ENCODE measurements around the gene LSM7.
"Not testable (repeated sequence)": the region's sequence is repeated elsewhere in the genome, so short reads cannot be mapped to it uniquely, and the experiment has no call there.

The LSM7 gene

GRCh38 chr19:2354670-2355069 is 26.3 kb upstream of the LSM7 start:
- DNase-seq: no peak

GRCh38 chr19:2353887-2354592 is 25.7 kb upstream of the LSM7 start:
- no peak for DNase-seq

- no peak for DNase-seq
These were observed 24.9 kb upstream of the LSM7 start for GRCh38 chr19:2353159-2353886.

GRCh38 chr19:2352121-2352520 is 23.7 kb upstream of the LSM7 start:
- no peak for DNase-seq

GRCh38 chr19:2351591-2351990 is 23.2 kb upstream of the LSM7 start:
- no peak for DNase-seq

GRCh38 chr19:2350656-2351055 is 22.3 kb upstream of the LSM7 start:
- no peak for DNase-seq

- not testable (repeated sequence) for DNase-seq
These were observed 21.4 kb upstream of the LSM7 start for GRCh38 chr19:2349818-2350217.

GRCh38 chr19:2345794-2346663 is 17.6 kb upstream of the LSM7 start:
- no peak for DNase-seq

- DNase-seq: no peak
These were observed 16.7 kb upstream of the LSM7 start for GRCh38 chr19:2345076-2345475.

GRCh38 chr19:2344381-2344870 is 16.0 kb upstream of the LSM7 start:
- no peak for DNase-seq

- no peak for DNase-seq
These were observed 15.1 kb upstream of the LSM7 start for GRCh38 chr19:2343289-2343982.

- DNase-seq: no peak
These were observed 14.4 kb upstream of the LSM7 start for GRCh38 chr19:2342656-2343288.

- no peak for DNase-seq
These were observed 13.6 kb upstream of the LSM7 start for GRCh38 chr19:2341982-2342381.

- DNase-seq: no peak
These were observed 12.9 kb upstream of the LSM7 start for GRCh38 chr19:2341244-2341751.

- no peak for DNase-seq
These were observed 12.3 kb upstream of the LSM7 start for GRCh38 chr19:2340496-2341243.

GRCh38 chr19:2339644-2340310 is 11.4 kb upstream of the LSM7 start:
- no peak for DNase-seq

- no peak for DNase-seq
These were observed 10.6 kb upstream of the LSM7 start for GRCh38 chr19:2338751-2339643.

- DNase-seq: no peak
These were observed 9.7 kb upstream of the LSM7 start for GRCh38 chr19:2338055-2338615.

GRCh38 chr19:2337329-2337707 is 8.9 kb upstream of the LSM7 start:
- no peak for DNase-seq
